Osteoblast (primary cell): ENCODE data around the gene CCSER1. TPM values are rescaled to one million over a fixed set of nuclear protein-coding genes. Genes with fewer than 3 reads are reported as not detected.

Experiments
- DNase-seq: peaks from one replicate; pipeline ENCODE4 v3.0.0; 2011; ENCODE audit warnings: low spot score, mixed read lengths; ENCODE audit not compliant: insufficient read length; ENCODE audit errors: missing footprints
- H2AFZ ChIP-seq: 2 replicates; pipeline ENCODE4 v1.6.0; 2011; ENCODE audit warnings: mild to moderate bottlenecking, low read length
- H3K27ac ChIP-seq: 2 replicates; pipeline ENCODE4 v1.5.1; 2011; ENCODE audit warnings: mild to moderate bottlenecking, low read depth, low read length, moderate library complexity
- H3K27me3 ChIP-seq: 2 replicates; pipeline ENCODE4 v1.6.0; 2012; ENCODE audit warnings: mild to moderate bottlenecking, control low read depth, inconsistent platforms, low read length, moderate library complexity; ENCODE audit not compliant: insufficient read depth
- H3K36me3 ChIP-seq: 2 replicates; pipeline ENCODE4 v1.5.1; 2011; ENCODE audit warnings: mild to moderate bottlenecking, low read length, control low read depth, moderate library complexity; ENCODE audit not compliant: insufficient read depth
- H3K4me1 ChIP-seq: 2 replicates; pipeline ENCODE4 v1.5.1; 2011; ENCODE audit warnings: mild to moderate bottlenecking, low read length, control low read depth, moderate library complexity; ENCODE audit not compliant: insufficient read depth
- H3K4me2 ChIP-seq: 2 replicates; pipeline ENCODE4 v1.6.0; 2011; ENCODE audit warnings: mild to moderate bottlenecking, low read length; ENCODE audit not compliant: insufficient read depth
- H3K4me3 ChIP-seq: fragments of 200-600 bp; sonication (generic); 3 replicates; pipeline ENCODE4 v1.5.1; 2012; ENCODE audit warnings: mild to moderate bottlenecking, low read length, inconsistent platforms; ENCODE audit not compliant: insufficient read depth
- H3K79me2 ChIP-seq: 2 replicates; pipeline ENCODE4 v1.6.0; 2012; ENCODE audit warnings: mild to moderate bottlenecking, low read length, control low read depth, inconsistent platforms; ENCODE audit not compliant: insufficient read depth
- H3K9me3 ChIP-seq: 2 replicates; pipeline ENCODE4 v1.5.1; 2011; ENCODE audit warnings: low read depth, low read length, control low read depth
- H4K20me1 ChIP-seq: 2 replicates; pipeline ENCODE4 v1.6.0; 2012; ENCODE audit warnings: mild to moderate bottlenecking, low read length, control low read depth; ENCODE audit not compliant: insufficient read depth
- total RNA-seq: library from RNA; depleted of rRNA; stranded (reverse); fragments of >200 nt; gene quantifications from 2 replicates; pipeline ENCODE4 v1.2.3, GENCODE V29; 2012
- TF ChIP-seq, protein P1 (sequence below): IDR thresholded peaks from 2 replicates; pipeline ENCODE4 v1.5.1; 2011; ENCODE audit warnings: mild to moderate bottlenecking, low read depth, low read length, moderate library complexity; ENCODE audit errors: extremely low read depth

Gene CCSER1
- total RNA-seq, 1 donor: under 0.01 TPM

DNA sequence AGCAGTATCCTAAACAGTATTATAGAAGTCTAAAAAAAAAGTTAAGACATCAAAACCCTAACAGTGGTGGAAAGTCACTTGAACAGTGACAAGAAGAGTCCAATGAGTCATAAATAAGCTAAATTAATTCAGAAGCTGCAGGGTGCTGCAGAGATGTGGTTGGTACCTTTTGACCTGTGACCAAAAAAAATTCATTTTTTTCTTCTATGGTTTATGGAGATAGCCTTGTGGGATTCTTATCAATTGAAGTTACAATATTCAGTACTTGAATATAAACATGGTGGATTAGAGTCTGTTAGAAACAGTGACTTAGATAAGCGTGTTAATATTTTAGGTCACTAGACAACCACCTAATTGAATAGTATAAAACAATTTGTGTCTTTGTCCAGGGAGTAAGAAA lies 35.4 kb downstream of the CCSER1 start:
- Histone ChIP-seq H3K9me3 (no peaks in the 10 kb centered on the region), H3K36me3 (no peaks in the 10 kb centered on the region), H3K4me1 (no peaks in the 10 kb centered on the region), H3K4me3 (no peak overlapping the region), H3K79me2 (no peaks in the 10 kb centered on the region), H3K4me2 (no peak overlapping the region), H2AFZ (no peak overlapping the region), H4K20me1 (no peaks in the 10 kb centered on the region), H3K27ac (no peak overlapping the region), H3K27me3 (no peaks in the 10 kb centered on the region)
- TF ChIP-seq, protein P1, sequence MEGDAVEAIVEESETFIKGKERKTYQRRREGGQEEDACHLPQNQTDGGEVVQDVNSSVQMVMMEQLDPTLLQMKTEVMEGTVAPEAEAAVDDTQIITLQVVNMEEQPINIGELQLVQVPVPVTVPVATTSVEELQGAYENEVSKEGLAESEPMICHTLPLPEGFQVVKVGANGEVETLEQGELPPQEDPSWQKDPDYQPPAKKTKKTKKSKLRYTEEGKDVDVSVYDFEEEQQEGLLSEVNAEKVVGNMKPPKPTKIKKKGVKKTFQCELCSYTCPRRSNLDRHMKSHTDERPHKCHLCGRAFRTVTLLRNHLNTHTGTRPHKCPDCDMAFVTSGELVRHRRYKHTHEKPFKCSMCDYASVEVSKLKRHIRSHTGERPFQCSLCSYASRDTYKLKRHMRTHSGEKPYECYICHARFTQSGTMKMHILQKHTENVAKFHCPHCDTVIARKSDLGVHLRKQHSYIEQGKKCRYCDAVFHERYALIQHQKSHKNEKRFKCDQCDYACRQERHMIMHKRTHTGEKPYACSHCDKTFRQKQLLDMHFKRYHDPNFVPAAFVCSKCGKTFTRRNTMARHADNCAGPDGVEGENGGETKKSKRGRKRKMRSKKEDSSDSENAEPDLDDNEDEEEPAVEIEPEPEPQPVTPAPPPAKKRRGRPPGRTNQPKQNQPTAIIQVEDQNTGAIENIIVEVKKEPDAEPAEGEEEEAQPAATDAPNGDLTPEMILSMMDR: no peak
- DNase-seq: no peak

DNA sequence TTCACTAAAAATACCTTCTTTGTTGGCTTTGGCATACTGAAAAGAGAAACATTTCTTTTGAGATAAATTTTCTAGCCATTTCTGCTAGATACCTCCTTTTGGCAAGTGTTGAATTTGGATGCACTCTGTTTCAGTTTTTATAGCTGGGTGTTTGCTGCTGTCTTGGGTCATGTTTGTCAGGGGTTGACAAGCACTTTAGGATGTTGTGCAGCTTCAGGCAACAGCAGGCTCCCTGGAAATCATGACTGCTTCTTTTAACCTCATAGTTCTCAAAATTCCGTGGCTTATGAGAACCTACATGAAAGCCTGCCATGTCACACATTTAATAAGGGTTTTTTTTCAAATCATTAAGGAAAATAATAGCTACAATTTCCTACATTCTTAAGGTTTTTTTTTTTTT lies 36.7 kb downstream of the CCSER1 start:
- H3K79me2 ChIP-seq: no peaks in the 10 kb centered on the region
- no peaks in the 10 kb centered on the region for H3K4me1 ChIP-seq
- H4K20me1 ChIP-seq: no peaks in the 10 kb centered on the region

DNA sequence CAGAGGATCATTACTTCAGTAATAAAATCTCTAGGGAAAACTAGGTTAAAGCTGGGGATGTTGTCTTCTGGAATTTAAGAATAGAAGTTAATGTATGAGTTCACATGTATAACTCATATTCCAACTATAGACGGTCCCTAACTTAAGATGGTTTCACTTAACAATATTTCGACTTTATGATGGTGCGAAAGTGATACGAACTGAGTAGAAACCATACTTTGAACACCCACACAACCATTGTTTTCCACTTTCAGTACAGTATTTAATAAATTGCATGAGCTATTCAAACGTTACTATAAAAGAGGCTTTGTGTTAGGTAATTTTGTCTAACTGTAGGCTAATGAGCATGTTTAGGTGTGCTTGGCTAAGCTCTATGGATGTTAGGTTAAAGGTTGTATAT lies 38.7 kb downstream of the CCSER1 start:
- no peak overlapping the region for H3K27ac ChIP-seq
- H3K27me3 ChIP-seq: no peaks in the 10 kb centered on the region
- no peaks in the 10 kb centered on the region for H4K20me1 ChIP-seq
- no peaks in the 10 kb centered on the region for H3K36me3 ChIP-seq
- H3K4me1 ChIP-seq: no peaks in the 10 kb centered on the region
- H3K4me2 ChIP-seq: no peak overlapping the region
- H3K79me2 ChIP-seq: no peaks in the 10 kb centered on the region
- DNase-seq: no peak
- TF ChIP-seq, protein P1: no peak
- no peak overlapping the region for H2AFZ ChIP-seq
- H3K4me3 ChIP-seq: no peak overlapping the region
- no peaks in the 10 kb centered on the region for H3K9me3 ChIP-seq

More for the DNA sequence above, 36.7 kb downstream of the CCSER1 start:
- Histone ChIP-seq H2AFZ (no peak overlapping the region), H3K36me3 (no peaks in the 10 kb centered on the region), H3K4me3 (no peak overlapping the region), H3K4me2 (no peak overlapping the region), H3K27ac (no peak overlapping the region), H3K27me3 (no peaks in the 10 kb centered on the region), H3K9me3 (no peaks in the 10 kb centered on the region)
- no peak for DNase-seq
- TF ChIP-seq, protein P1: no peak

DNA sequence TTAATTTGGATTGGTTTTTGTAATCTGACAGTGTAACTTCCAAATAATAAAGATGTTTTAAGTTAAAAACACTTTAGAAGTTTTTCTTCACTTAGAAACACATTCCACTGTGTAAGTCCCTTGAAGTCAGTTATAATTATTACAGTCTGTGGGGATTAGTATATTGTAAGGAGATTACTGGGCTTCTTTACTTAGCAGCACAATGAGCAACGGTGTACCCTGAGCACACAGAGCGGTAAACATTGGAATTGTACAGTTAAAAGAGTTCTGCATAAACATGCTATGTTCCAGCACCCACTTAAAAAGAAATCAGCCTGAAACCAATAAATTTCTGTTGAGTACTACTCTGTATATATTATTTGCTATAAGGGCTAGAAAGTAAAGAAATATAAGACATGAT lies 44.3 kb downstream of the CCSER1 start:
- no peak overlapping the region for H3K4me2 ChIP-seq
- no peaks in the 10 kb centered on the region for H3K27me3 ChIP-seq
- H3K36me3 ChIP-seq: no peaks in the 10 kb centered on the region
- no peaks in the 10 kb centered on the region for H3K79me2 ChIP-seq
- no peaks in the 10 kb centered on the region for H4K20me1 ChIP-seq
- H3K27ac ChIP-seq: no peak overlapping the region
- TF ChIP-seq, protein P1: no peak
- no peaks in the 10 kb centered on the region for H3K4me1 ChIP-seq
- no peaks in the 10 kb centered on the region for H3K9me3 ChIP-seq
- H3K4me3 ChIP-seq: no peak overlapping the region
- H2AFZ ChIP-seq: no peak overlapping the region
- DNase-seq: no peak
